Measurements from ENCODE around the gene IRS1.

DNA sequence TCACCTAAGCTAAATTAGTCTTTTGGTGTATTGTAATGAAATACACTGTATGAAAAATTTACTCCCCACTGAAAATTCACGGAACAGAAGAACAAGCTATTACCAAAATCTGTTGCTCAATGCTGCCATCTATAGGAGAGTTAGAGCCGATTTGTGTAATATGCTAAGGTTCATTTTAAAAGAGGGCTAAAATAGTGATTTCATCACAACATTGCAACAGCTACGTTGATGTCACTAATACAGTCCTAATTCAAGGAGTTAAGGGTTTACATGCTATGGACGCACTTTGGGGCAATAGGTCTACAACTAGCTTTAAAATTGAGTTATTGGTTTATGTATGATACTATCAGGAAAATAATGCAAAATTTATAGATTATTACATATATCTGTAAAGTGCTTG, 3.0 kb upstream of the IRS1 start:
- TF ChIP-seq, protein P1, sequence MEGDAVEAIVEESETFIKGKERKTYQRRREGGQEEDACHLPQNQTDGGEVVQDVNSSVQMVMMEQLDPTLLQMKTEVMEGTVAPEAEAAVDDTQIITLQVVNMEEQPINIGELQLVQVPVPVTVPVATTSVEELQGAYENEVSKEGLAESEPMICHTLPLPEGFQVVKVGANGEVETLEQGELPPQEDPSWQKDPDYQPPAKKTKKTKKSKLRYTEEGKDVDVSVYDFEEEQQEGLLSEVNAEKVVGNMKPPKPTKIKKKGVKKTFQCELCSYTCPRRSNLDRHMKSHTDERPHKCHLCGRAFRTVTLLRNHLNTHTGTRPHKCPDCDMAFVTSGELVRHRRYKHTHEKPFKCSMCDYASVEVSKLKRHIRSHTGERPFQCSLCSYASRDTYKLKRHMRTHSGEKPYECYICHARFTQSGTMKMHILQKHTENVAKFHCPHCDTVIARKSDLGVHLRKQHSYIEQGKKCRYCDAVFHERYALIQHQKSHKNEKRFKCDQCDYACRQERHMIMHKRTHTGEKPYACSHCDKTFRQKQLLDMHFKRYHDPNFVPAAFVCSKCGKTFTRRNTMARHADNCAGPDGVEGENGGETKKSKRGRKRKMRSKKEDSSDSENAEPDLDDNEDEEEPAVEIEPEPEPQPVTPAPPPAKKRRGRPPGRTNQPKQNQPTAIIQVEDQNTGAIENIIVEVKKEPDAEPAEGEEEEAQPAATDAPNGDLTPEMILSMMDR (IDR thresholded peaks at IDR 0.05): peak in 5 of 7 experiments; percentile 29 to 75 (median 61)
- no peak for TF ChIP-seq POLR2A (IDR thresholded peaks at IDR 0.05)

Measured in stomach (tissue), 4 donors.